Right cardiac atrium (tissue), 5 donors: Measurements from ENCODE around the gene FGFR2. TPM values are rescaled to one million over a fixed set of nuclear protein-coding genes. Genes with fewer than 3 reads are reported as not detected.
"Not testable (repeated sequence)": the region's sequence is repeated elsewhere in the genome, so short reads cannot be mapped to it uniquely, and the experiment has no call there.

Experiments used
- ATAC-seq, 2 donors: fragments of 200-7000 bp; cut with Tn5 transposase; one replicate each; pipeline versions ENCODE4 v1.8.0 to v1.9.1; 2020; ENCODE audit warnings: moderate library complexity in 2 of 2, mild to moderate bottlenecking in 1 of 2
- DNase-seq, 3 donors: peaks; one replicate each; pipeline ENCODE4 v3.0.0-alpha.2; 2020
- H3K27ac ChIP-seq: one replicate; pipeline ENCODE4 v1.5.1; 2013; ENCODE audit warnings: mild to moderate bottlenecking, low read length, control low read depth, moderate library complexity
- H3K27me3 ChIP-seq: one replicate; pipeline ENCODE4 v1.6.1; 2013; ENCODE audit not compliant: control insufficient read depth, insufficient read depth
- H3K4me1 ChIP-seq: one replicate; pipeline ENCODE4 v1.6.1; 2013; ENCODE audit warnings: low read length; ENCODE audit not compliant: control insufficient read depth, insufficient read depth
- H3K4me3 ChIP-seq: one replicate; pipeline ENCODE4 v1.5.1; 2013; ENCODE audit warnings: low read length, control low read depth
- H3K9me3 ChIP-seq: one replicate; pipeline ENCODE4 v1.6.1; 2013; ENCODE audit warnings: low read length; ENCODE audit not compliant: control insufficient read depth
- WGBS: extraction: QIAGEN DNeasy Blood & Tissue Kit; methylation state at CpG from one replicate; pipeline ENCODE4 v1.1.7; 2013; 5-methylcytosine and 5-hydroxymethylcytosine counted together
- intact Hi-C, 4 donors: fragments of 100-400 bp; cut with DNase I; formaldehyde crosslinking; loops; one replicate each; pipeline versions ENCODE4 v1.11.0 to v1.14.0; 2022 to 2023
- polyA plus RNA-seq: library from polyadenylated mRNA; stranded (reverse); fragments of 200-250 nt; gene quantifications from one replicate; pipeline ENCODE4 v1.2.3, GENCODE V29; 2013
- total RNA-seq, 4 donors: library from RNA; stranded (reverse); fragmentation: NEBNext Ultra II Directional; extraction: Animal tissue kit (Norgen Biotek cat#: 25700); gene quantifications; one replicate each; pipeline ENCODE4 v1.2.1, GENCODE V29; 2021
- donor health status: healthy with polysubstance abuse.
- donor health status: DM: no; HTN: yes; CAD: no.
- donor health status: DM: no; HTN: no; CAD: no.
- donor health status: DM: no; HTN: yes; CAD: no; lungs with severe emphysema.
- donor health status: DM: yes; HTN: yes; CAD: no.

FGFR2 gene
- total and polyA plus RNA-seq, 5 donors: 4.0 to 20.4 (median 5.8) TPM

DNA sequence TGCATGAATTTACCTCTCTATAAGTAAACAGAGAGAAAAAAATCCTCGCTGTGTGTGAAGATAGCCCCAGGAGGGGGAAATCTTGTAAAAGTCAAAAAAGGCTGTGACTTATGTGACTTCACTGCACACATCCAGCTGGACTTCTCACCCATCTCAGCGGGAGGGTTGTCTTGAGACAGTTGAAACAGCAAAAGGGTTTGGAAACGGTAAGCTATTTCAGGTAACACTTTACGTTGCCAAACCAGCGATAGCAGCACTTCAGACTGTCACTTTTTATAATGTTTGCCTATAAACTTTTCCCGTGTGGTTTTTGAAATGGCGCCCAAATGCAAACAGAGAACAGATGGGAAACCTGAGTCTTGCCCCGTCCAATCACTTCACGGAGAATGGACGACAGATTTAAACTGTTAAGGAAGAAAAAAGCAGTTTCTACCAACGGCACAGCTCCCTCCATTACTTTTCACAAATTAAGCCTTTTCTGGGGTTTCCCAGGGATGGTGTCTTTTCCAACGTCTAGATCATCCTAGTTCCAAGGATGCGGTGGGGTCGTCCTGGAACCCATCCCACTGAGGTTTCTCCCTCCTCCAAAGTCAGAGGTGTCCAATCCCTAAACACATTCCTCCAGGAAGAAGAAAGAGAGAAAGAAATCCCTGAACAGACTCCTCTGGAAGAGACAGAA lies 25.2 kb downstream of the FGFR2 start:
- intact Hi-C loops: no loop called here
- H3K4me3 ChIP-seq: no peak overlapping the region
- 56% methylated on average over 14 of the region's 14 CpGs for WGBS
- no peaks in the 10 kb centered on the region for H3K9me3 ChIP-seq
- H3K27ac ChIP-seq: no peak overlapping the region
- H3K27me3 ChIP-seq: no peaks in the 10 kb centered on the region
- H3K4me1 ChIP-seq: no peaks in the 10 kb centered on the region
- ATAC-seq: no peak
- no peak for DNase-seq

- Histone ChIP-seq H3K4me3 (no peak overlapping the region), H3K27ac (no peak overlapping the region), H3K27me3 (no peaks in the 10 kb centered on the region), H3K4me1 (no peaks in the 10 kb centered on the region), H3K9me3 (no peaks in the 10 kb centered on the region)
- DNase-seq: no peak
- no peak for ATAC-seq
- intact Hi-C loops: no loop called here
- WGBS: 81% methylated on average over 5 of the region's 5 CpGs
Measured at GRCh38 chr10:121570315-121570714, 27.9 kb downstream of the FGFR2 start.

DNA sequence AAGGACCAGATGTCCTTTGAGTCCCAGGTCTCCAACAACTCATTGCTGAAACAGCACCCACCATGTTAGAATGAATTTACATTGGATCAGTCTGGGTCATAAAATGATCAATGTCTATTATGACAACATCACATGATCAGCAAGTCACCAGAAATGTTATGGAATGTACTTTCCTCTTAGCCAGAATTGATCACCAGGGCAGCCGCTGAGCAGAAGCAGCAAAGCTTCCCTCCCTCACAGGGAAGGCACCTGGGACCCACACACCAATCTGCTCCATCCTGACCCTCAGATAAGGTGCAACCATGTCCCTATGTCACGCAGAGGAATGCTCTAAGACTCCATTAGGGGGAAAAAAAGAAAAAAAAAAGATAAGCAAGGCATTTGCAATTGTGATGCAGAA lies 30.0 kb downstream of the FGFR2 start:
- no peak overlapping the region for H3K4me3 ChIP-seq
- 67% methylated on average over 2 of the region's 2 CpGs for WGBS
- H3K27ac ChIP-seq: no peak overlapping the region
- ATAC-seq (no peak), DNase-seq (no peak)
- intact Hi-C loops: no loop called here
- no peaks in the 10 kb centered on the region for H3K9me3 ChIP-seq
- H3K4me1 ChIP-seq: no peaks in the 10 kb centered on the region
- H3K27me3 ChIP-seq: no peaks in the 10 kb centered on the region

DNA sequence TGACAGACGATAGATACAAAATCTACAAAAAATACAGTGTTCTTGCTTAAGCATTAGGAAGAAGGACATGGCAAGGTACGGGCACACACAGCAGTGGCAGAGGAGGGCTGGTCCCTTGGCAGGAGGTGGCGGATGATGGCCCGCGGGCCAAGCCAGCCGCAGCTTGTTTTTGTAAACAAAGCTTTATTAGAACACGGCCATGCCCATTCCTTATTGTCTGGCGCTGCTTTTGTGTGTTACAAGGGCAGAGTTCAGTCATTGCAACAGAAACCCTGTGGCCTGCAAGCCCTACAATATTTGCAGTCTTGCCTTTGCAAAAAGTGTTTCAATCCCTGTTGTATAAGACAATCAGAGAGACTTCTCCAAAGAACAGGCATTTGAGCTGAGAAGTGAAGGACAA lies 30.7 kb downstream of the FGFR2 start:
- DNase-seq (no peak), ATAC-seq (no peak)
- H3K4me1 ChIP-seq: no peaks in the 10 kb centered on the region
- H3K4me3 ChIP-seq: no peak overlapping the region
- intact Hi-C loops: no loop called here
- no peak overlapping the region for H3K27ac ChIP-seq
- H3K27me3 ChIP-seq: no peaks in the 10 kb centered on the region
- H3K9me3 ChIP-seq: no peaks in the 10 kb centered on the region
- 88% methylated on average over 8 of the region's 8 CpGs for WGBS

- H3K4me3 ChIP-seq: no peak overlapping the region
- H3K9me3 ChIP-seq: no peaks in the 10 kb centered on the region
- WGBS: 69% methylated on average over 6 of the region's 6 CpGs
- intact Hi-C loops: no loop called here
- no peak for ATAC-seq
- DNase-seq: no peak
- H3K4me1 ChIP-seq: no peaks in the 10 kb centered on the region
- no peak overlapping the region for H3K27ac ChIP-seq
- no peaks in the 10 kb centered on the region for H3K27me3 ChIP-seq
Measured at GRCh38 chr10:121566755-121567154, 31.5 kb downstream of the FGFR2 start.

DNA sequence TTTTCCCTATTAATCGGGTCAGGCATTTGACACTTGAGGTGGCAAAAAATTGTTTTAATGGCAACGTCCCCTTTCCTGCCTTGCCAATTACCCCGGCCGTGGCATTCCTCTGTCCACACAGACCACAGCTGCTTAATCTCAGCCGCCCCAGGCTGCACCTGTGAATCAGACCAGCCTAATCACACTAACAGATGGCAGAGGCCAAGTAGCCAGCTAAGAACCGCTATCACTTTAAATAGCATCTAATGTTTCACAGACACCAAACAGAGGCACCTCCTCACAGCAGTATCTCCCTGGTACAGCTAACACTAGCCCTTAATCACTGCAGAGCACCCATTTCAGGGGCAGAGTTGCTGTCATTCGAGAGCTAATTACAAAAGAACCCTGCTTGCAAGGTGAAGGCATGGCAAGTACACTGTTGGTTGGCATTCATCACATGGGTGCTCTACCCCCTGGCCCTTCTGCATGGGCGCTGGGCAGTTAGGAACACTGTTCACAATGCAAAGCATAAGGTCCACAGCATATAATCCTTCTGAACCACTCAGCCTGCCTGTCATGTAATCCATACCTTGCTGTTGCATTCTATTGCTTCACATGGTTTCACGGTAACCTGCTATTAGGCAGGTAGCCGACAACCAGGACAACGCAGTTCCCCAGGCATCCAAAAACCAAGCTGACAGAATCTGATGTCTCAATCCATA lies 38.8 kb downstream of the FGFR2 start:
- ATAC-seq (peak in 1 of 2 donors; percentile 38), DNase-seq (no peak)
- 67% methylated on average over 11 of the region's 11 CpGs for WGBS
- no peaks in the 10 kb centered on the region for H3K27me3 ChIP-seq
- no peaks in the 10 kb centered on the region for H3K9me3 ChIP-seq
- no peak overlapping the region for H3K4me3 ChIP-seq
- H3K4me1 ChIP-seq: no peaks in the 10 kb centered on the region
- intact Hi-C loops: no loop called here
- H3K27ac ChIP-seq: no peak overlapping the region

DNA sequence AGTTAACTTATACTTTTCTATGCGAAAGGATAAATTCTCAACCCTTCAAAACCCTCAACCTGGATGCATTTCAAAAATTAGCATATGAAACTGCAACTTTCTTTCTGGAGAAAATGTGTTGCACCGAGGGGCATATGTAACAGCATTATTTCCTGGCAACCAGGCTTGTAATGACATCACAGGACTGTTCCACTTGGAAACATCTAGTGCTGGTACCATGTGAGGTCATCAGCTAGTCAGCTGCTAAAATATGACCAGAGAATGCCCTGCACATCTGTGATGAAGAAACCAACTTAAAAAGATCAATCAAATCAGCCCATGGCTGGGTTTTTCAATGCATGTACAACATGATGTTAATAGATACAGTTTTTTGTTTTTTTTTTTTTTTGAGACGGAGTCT lies 40.0 kb downstream of the FGFR2 start:
- DNase-seq (no peak), ATAC-seq (no peak)
- intact Hi-C loops: no loop called here
- Histone ChIP-seq H3K27ac (no peak overlapping the region), H3K4me3 (no peak overlapping the region), H3K4me1 (no peaks in the 10 kb centered on the region), H3K27me3 (no peaks in the 10 kb centered on the region), H3K9me3 (no peaks in the 10 kb centered on the region)
- 78% methylated on average over 3 of the region's 3 CpGs for WGBS

GRCh38 chr10:121556918-121557573 lies 41.2 kb downstream of the FGFR2 start:
- H3K27me3 ChIP-seq: no peaks in the 10 kb centered on the region
- no peaks in the 10 kb centered on the region for H3K4me1 ChIP-seq
- DNase-seq (no peak), ATAC-seq (no peak)
- no peak overlapping the region for H3K4me3 ChIP-seq
- WGBS: 94% methylated on average over 6 of the region's 6 CpGs
- no peaks in the 10 kb centered on the region for H3K9me3 ChIP-seq
- intact Hi-C loops: no loop called here
- H3K27ac ChIP-seq: no peak overlapping the region

- no peaks in the 10 kb centered on the region for H3K4me1 ChIP-seq
- 61% methylated on average over 7 of the region's 7 CpGs for WGBS
Measured at GRCh38 chr10:121556455-121556854, 41.8 kb downstream of the FGFR2 start.

GRCh38 chr10:121554916-121555315 lies 43.3 kb downstream of the FGFR2 start:
- DNase-seq, ATAC-seq, H3K9me3 ChIP-seq, H3K27me3 ChIP-seq, intact Hi-C loops, H3K4me3 ChIP-seq, H3K4me1 ChIP-seq, H3K27ac ChIP-seq: not testable (repeated sequence)
- 93% methylated on average over 9 of the region's 9 CpGs for WGBS

More at GRCh38 chr10:121556455-121556854, 41.8 kb downstream of the FGFR2 start:
- Histone ChIP-seq H3K27me3 (no peaks in the 10 kb centered on the region), H3K27ac (no peak overlapping the region), H3K9me3 (no peaks in the 10 kb centered on the region), H3K4me3 (no peak overlapping the region)
- intact Hi-C loops: no loop called here
- DNase-seq (no peak), ATAC-seq (no peak)

DNA sequence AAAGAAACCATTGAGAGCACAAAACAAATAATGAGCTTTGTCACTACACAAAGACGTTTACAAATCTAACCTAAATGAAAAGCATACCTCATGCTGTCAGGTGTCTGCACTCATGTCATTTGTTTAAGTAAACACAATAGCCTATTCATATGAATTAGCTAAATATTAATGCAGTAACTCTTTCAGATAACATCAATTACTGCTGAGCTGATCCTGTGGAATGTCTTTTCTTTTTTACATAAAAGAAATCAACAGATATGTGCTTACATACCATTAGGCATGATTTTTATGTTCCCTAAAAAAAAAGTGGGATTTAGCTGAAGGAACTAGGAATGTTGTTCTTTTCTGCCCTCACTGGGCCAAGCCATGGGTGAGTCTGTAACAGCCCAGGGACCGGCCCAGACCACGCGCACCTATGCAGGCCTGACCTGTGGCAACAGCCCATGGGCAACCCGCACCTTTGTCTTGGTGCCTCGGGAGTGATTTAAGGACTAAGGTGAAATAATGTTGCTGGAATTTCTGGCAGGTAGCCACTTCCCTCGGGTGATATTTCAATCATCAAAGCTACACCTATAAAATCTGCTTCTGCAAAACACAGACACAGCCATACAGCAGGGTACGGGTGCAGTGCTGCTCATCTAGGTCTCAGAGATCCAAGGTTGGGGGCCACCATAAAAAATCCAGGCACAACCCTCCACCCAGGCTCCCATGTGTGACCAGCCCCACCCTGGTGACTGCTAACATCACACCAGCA lies 44.6 kb downstream of the FGFR2 start:
- 76% methylated on average over 8 of the region's 8 CpGs for WGBS
- Histone ChIP-seq H3K27ac (no peak overlapping the region), H3K4me3 (no peak overlapping the region), H3K4me1 (no peaks in the 10 kb centered on the region), H3K9me3 (peaks cover 3% of the 10 kb centered on the region), H3K27me3 (no peaks in the 10 kb centered on the region)
- intact Hi-C loops: no loop called here
- ATAC-seq: no peak
- DNase-seq: no peak
